ENCODE results near the gene RUFY4. TPM values are rescaled to one million over a fixed set of nuclear protein-coding genes. Genes with fewer than 3 reads are reported as not detected.

Gene RUFY4
- total and polyA plus RNA-seq, 5 experiments from 2014 or later = 0.16 to 1.5 (median 0.31) TPM; not detected in 2

- peak overlapping the region in 2 of 10 donors; percentile 24 to 70 for H3K27ac Mint-ChIP-seq
- no peak overlapping the region for H3K4me3 Mint-ChIP-seq
- POLR2A ChIA-PET = no interaction called here
- peaks cover 0 to 6% (median under 1%) of the 10 kb centered on the region in 4 donors for H3K4me1 Mint-ChIP-seq
- no peaks in the 10 kb centered on the region for H3K36me3 Mint-ChIP-seq
- no peaks in the 10 kb centered on the region for H3K9me3 Mint-ChIP-seq
- ATAC-seq (no peak), DNase-seq (peak in 2 of 10 donors; percentile 13 to 54)
- no peaks in the 10 kb centered on the region for H3K27me3 Mint-ChIP-seq
These were observed 42.2 kb upstream of the RUFY4 start for GRCh38 chr2:218026676-218027425.

DNA sequence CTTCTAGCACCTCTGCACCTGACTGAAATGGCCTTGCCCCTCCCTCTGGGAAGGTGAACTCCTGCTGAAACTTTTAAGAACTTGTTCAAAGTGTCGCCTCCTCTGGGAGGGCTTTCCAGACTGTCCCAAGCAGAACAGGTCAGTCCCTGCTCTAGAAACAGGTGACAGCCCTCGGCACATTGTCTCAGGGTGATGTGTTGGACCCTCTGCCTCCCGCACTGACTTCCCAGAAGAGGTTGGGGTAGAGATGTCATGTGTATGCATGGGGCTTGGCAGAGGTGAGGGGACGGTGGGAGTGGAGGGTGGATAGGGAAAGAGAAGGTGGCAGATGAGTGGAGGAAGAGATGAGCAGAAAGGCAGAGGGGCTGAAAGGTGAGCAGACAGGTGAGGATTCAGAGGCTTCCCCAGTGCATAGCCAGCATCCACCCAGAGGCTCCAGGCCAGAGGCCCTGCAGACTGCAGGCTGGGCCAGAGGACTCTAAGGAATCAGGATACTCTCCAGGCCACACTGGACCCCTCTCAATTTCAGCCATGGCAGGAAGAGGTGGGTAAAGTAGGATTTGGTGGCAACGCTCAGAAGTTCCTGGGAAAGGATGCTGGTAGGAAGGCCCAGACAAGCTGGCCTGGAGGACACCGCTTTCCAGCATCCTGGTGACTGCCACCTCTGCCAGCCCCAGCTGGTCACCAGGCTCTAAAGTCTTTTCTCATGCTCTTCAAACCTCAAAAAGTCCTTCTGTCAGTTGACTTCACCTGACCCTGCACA is 41.4 kb upstream of the RUFY4 start:
- peak overlapping the region in 1 of 10 donors; percentile 70 for H3K27ac Mint-ChIP-seq
- H3K36me3 Mint-ChIP-seq = no peaks in the 10 kb centered on the region
- DNase-seq (peak in 2 of 10 donors; percentile 12 to 36), ATAC-seq (no peak)
- POLR2A ChIA-PET = no interaction called here
- H3K27me3 Mint-ChIP-seq = no peaks in the 10 kb centered on the region
- no peaks in the 10 kb centered on the region for H3K9me3 Mint-ChIP-seq
- H3K4me1 Mint-ChIP-seq = peaks cover 0 to 4% (median under 1%) of the 10 kb centered on the region in 4 donors
- H3K4me3 Mint-ChIP-seq = no peak overlapping the region

GRCh38 chr2:218028189-218028495 is 40.9 kb upstream of the RUFY4 start:
- Mint-ChIP-seq H3K36me3 (no peaks in the 10 kb centered on the region), H3K4me3 (no peak overlapping the region), H3K9me3 (no peaks in the 10 kb centered on the region), H3K27ac (no peak overlapping the region), H3K27me3 (no peaks in the 10 kb centered on the region), H3K4me1 (peaks cover 0 to 4% (median under 1%) of the 10 kb centered on the region in 4 donors)
- POLR2A ChIA-PET = no interaction called here
- peak in 1 of 10 donors; percentile 7 for DNase-seq
- no peak for ATAC-seq

DNA sequence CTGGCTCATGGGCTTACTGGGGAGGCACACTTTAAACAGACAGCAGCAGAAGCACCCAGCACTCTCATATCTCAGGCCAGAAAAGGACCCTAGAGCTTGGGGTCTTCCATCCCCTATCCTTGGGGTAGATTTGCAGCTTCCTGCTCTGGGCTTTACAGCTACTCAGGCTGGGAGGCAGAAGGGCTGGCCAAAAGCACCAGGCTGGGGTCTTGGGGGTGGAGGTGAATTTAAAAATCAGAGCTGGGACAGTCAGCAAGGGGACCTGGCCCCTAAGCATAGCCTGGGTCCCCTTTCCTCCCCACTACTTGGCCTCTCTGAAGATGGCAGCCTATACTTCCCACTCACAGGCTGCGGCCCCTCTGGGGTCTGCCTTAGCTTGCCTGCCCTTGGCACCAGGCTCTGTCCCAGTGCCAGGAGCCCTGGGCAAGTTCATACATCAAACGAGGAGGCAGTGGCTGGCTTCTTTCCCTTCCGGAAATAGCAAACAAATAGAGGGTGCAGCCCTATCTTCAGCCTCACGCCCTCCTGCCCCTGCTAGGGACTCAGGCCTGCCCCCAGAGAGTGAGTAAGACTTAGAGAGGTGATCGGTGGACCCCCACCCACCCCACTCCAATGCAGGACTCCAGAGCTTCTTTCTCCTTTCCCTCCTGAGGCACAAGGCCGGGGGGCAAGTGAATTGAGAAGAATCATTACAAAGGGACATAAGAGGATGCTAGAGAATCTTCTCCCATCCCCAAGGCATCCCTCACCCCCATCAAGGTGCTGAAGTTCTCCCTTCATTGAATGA is 40.3 kb upstream of the RUFY4 start:
- Mint-ChIP-seq H3K27me3 (no peaks in the 10 kb centered on the region), H3K9me3 (no peaks in the 10 kb centered on the region), H3K4me3 (no peak overlapping the region), H3K4me1 (peaks cover 0 to 4% (median under 1%) of the 10 kb centered on the region in 4 donors), H3K27ac (no peak overlapping the region), H3K36me3 (no peaks in the 10 kb centered on the region)
- POLR2A ChIA-PET = no interaction called here
- DNase-seq (peak in 1 of 10 donors; percentile 11), ATAC-seq (no peak)

- Mint-ChIP-seq H3K4me1 (peaks cover 6 to 9% (median 9%) of the 10 kb centered on the region in 4 donors), H3K4me3 (no peak overlapping the region), H3K9me3 (no peaks in the 10 kb centered on the region), H3K27ac (no peak overlapping the region), H3K27me3 (no peaks in the 10 kb centered on the region), H3K36me3 (no peaks in the 10 kb centered on the region)
- DNase-seq (no peak), ATAC-seq (no peak)
- POLR2A ChIA-PET = no interaction called here
These were observed 39.4 kb upstream of the RUFY4 start for GRCh38 chr2:218029366-218030360.

DNA sequence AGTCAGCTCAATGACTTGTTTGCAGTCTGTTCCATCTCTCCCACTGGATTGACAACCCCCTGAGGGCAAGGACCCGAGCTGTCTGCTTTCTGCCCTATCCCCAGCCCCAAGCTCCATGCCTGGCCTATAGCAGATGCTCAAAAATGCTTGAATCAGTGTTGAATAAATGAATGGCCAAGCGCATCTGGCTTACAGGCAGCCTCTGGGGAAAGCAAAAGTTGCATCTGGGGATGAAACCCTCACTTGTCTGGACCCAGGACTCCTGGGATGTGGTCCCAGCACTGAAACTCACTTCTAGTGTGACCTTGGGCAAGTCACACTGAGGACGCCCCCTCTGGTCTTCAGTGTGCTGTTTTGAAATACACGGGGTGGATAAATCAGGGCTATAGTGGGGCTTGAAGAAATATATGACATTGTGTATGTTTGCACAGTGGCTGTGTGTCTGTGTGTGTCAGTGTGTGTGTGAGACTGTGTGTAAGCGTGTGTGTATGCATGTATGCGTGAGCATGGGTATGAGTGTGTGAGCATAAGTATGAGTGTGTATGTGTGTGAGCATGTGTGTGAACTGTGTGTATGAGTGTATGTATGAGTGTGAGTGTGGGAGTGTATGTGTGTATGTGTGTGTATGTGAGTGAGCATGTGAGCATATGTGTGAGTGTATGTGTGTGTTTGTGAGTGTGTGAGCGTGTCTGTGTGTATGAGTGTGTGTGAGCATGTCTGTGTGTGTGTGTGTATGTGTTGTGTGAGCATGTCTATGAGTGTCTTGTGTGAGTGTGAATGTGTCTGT is 38.5 kb upstream of the RUFY4 start:
- Mint-ChIP-seq H3K9me3 (no peaks in the 10 kb centered on the region), H3K27ac (no peak overlapping the region), H3K4me1 (peaks cover 9 to 15% (median 12%) of the 10 kb centered on the region in 4 donors), H3K27me3 (no peaks in the 10 kb centered on the region), H3K4me3 (no peak overlapping the region), H3K36me3 (no peaks in the 10 kb centered on the region)
- ATAC-seq (no peak), DNase-seq (peak in 1 of 10 donors; percentile 41)
- POLR2A ChIA-PET = no interaction called here

DNA sequence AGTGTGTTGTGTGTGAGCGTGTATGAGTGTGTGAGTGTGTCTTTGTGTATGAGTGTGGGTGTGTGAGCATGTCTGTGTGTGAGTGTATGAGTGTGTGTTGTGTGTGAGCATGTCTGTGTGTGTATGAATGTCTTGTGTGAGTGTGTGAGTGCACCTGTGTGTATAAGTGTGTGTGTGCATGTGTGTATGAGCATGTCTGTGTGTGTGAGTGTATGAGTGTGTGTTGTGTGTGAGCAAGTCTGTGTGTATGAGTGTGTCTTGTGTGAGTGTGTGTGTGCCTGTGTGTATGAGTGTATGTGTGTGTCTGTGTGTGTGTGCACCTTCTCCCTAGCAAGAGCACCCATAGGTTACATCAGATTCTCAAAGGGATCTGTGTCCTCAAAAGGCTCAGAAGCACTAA is 37.8 kb upstream of the RUFY4 start:
- H3K4me3 Mint-ChIP-seq = no peak overlapping the region
- H3K36me3 Mint-ChIP-seq = no peaks in the 10 kb centered on the region
- no peak overlapping the region for H3K27ac Mint-ChIP-seq
- peaks cover 7 to 15% (median 12%) of the 10 kb centered on the region in 4 donors for H3K4me1 Mint-ChIP-seq
- no peak for DNase-seq
- POLR2A ChIA-PET = no interaction called here
- no peaks in the 10 kb centered on the region for H3K9me3 Mint-ChIP-seq
- no peaks in the 10 kb centered on the region for H3K27me3 Mint-ChIP-seq
- ATAC-seq = no peak

DNA sequence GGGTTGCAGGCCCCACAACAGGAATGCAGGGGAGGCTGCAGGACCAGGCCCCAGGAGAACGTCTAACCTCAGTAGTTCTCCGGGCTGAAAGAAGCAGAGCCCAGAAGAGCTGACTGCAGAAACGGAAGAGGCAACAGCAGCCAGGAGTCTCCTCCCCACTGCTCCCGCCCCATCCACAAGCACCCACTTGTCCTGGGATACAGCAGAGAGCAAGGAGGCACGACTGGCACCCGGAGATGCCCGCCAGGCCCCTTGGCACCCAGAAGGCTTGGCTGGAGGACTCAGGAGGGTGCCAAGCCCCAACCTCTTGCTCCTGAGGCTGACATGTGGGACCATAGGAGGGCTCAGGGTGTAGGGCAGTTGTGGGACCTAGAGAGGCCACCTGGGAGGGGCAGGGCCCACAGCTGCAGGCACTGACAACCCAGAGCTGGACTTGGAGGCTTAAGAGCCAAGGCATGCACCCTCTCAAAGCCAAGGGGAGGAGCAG is 37.2 kb upstream of the RUFY4 start:
- DNase-seq = peak in 1 of 10 donors; percentile 52
- ATAC-seq = no peak
- Mint-ChIP-seq H3K27ac (peak overlapping the region in 1 of 10 donors; percentile 66), H3K4me3 (no peak overlapping the region), H3K4me1 (peaks cover 7 to 19% (median 12%) of the 10 kb centered on the region in 4 donors), H3K27me3 (no peaks in the 10 kb centered on the region), H3K9me3 (no peaks in the 10 kb centered on the region), H3K36me3 (no peaks in the 10 kb centered on the region)
- POLR2A ChIA-PET = no interaction called here

DNA sequence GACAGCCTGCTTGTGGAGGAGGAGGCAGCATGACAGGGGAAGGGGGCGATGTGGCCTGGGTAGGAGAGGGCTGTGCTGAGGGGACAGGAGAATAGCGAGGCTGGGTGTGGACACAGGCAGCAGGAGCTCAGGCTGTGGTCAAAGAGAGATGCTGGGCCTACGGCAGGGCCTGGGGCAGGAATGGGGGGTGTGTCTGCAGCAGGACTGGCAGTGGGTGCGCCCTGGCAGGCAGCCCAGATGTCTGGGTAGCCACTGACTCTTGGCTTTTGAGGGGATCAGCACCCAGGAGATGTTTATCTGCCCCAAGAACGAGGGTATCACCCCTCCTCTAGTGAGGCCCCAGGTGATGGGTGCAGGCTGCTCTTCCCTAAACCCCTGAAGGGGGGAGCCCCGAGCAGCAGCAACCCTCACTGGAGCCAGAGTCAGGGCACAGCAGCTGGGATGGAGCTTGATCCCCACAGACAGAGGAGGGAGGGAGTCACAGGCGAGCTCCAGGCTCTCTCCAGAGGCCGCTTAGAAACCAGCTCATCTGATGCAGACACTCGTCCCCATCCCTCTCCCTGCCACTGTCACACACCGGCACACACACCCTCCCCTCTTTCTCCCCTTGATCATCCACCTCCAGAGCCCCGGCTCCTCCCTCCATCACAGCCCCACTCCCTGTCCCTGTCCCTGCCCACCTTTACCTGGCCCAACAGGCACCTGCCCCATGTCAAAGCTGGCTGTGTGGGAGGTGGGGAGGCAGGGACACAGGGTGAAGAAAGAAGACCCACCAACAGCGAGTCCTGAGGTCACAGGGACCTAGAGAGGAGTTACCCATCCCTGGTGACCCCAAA is 36.5 kb upstream of the RUFY4 start:
- Mint-ChIP-seq H3K27ac (peak overlapping the region in 5 of 10 donors; percentile 15 to 66 (median 52)), H3K4me1 (peaks cover 7 to 19% (median 12%) of the 10 kb centered on the region in 4 donors), H3K36me3 (no peaks in the 10 kb centered on the region), H3K9me3 (no peaks in the 10 kb centered on the region), H3K27me3 (peaks cover 0 to 2% (median 0%) of the 10 kb centered on the region in 5 donors), H3K4me3 (no peak overlapping the region)
- peak in 1 of 10 donors; percentile 47 for DNase-seq
- POLR2A ChIA-PET = no interaction called here
- ATAC-seq = no peak

GRCh38 chr2:218033208-218033589 is 35.9 kb upstream of the RUFY4 start:
- POLR2A ChIA-PET = no interaction called here
- Mint-ChIP-seq H3K9me3 (no peaks in the 10 kb centered on the region), H3K4me3 (peak overlapping the region in 1 of 10 donors; percentile 16), H3K4me1 (peaks cover 7 to 18% (median 12%) of the 10 kb centered on the region in 4 donors), H3K27me3 (peaks cover 0 to 2% (median 0%) of the 10 kb centered on the region in 5 donors), H3K27ac (peak overlapping the region in 5 of 10 donors; percentile 15 to 65 (median 52)), H3K36me3 (no peaks in the 10 kb centered on the region)
- DNase-seq = peak in 1 of 10 donors; percentile 57
- ATAC-seq = no peak
